ENCODE measurements around the gene CBY3. TPM values are rescaled to one million over a fixed set of nuclear protein-coding genes. Genes with fewer than 3 reads are reported as not detected.
A peak's percentile ranks its signal among the peaks of the same experiment; 100 is the strongest.

CBY3 gene
- under 1 TPM; 0.58 to 0.76 TPM for total RNA-seq
- polyA plus RNA-seq = under 1 TPM; 0.36 to 0.56 TPM

GRCh38 chr5:179680780-179681401 lies at the start of gene CBY3:
Gene CBY3 (minus strand): TSS chr5:179681034. CDS start chr5:179680918, 116 bp downstream.
- Mint-ChIP-seq H3K27me3 (no peaks in the 10 kb centered on the region), H3K4me3 (peak within 1 kb of the TSS; percentile 33 to 97 (median 68)), H3K27ac (peak within 1 kb of the TSS; percentile 44 to 97 (median 88)), H3K4me1 (peaks cover 21 to 50% (median 31%) of the 10 kb centered on the region in 4 donors), H3K9me3 (no peaks in the 10 kb centered on the region), H3K36me3 (peaks cover 0 to 13% of the 10 kb centered on the region in 2 donors)
- POLR2A ChIA-PET (ENCODE audit: partially characterized antibody) = interaction anchor here (0.6 to 2.4 kb wide), 5 partner anchors 16 to 114 kb away, joined by 3 to 10 read pairs (median 4); partner anchors contain the start of genes HNRNPH1 and MAML1
- Histone ChIP-seq H3K27me3 (ENCODE audit: insufficient read depth, low read length) (no peaks in the 10 kb centered on the region), H3K4me3 (ENCODE audit: low read length in 2 of 2) (no peak within 1 kb of the TSS), H3K27ac (ENCODE audit: low read depth, low read length) (no peak within 1 kb of the TSS), H3K4me1 (ENCODE audit: insufficient read depth, low read length) (peaks cover 28% of the 10 kb centered on the region), H3K9me3 (ENCODE audit: control insufficient read depth in 1 of 2, low read length in 2 of 2) (no peaks in the 10 kb centered on the region), H3K36me3 (ENCODE audit: insufficient read depth, low read length) (no peaks in the 10 kb centered on the region)
- intact Hi-C loops (cut with micrococcal nuclease) = no loop called here
- CTCF ChIA-PET (ENCODE audit: partially characterized antibody) = interaction anchor here (1.0 to 1.7 kb wide), 3 partner anchors 10 to 51 kb away, joined by 3 to 7 read pairs (median 3); partner anchors contain the start of gene MAML1
- DNase-seq = no peak

- no peak overlapping the region for H3K27ac ChIP-seq (ENCODE audit: low read depth, low read length)
- no peaks in the 10 kb centered on the region for H3K9me3 ChIP-seq (ENCODE audit: control insufficient read depth in 1 of 2, low read length in 2 of 2)
- Mint-ChIP-seq H3K27ac (peak overlapping the region in 5 of 7 donors; percentile 7 to 76 (median 31)), H3K4me3 (no peak overlapping the region), H3K4me1 (peaks cover 16 to 39% (median 22%) of the 10 kb centered on the region in 4 donors), H3K36me3 (peaks cover 29 to 56% of the 10 kb centered on the region in 2 donors), H3K9me3 (no peaks in the 10 kb centered on the region), H3K27me3 (no peaks in the 10 kb centered on the region)
- ChIA-PET CTCF (ENCODE audit: partially characterized antibody) (interaction anchor here (1.0 to 1.8 kb wide), 3 partner anchors 9 to 51 kb away, joined by 5 to 6 read pairs (median 5); no protein-coding TSS in a partner anchor), POLR2A (ENCODE audit: partially characterized antibody) (interaction anchor here (4.0 to 6.7 kb wide), 2 partner anchors 31 to 108 kb away, joined by 51 to 71 read pairs; partner anchors contain the start of genes CANX and HNRNPH1)
- intact Hi-C loops (cut with micrococcal nuclease) = loop anchor here (10.0 kb wide), 2 partner anchors 106 to 176 kb away; partner anchors contain the start of genes HNRNPH1 and RUFY1
- DNase-seq = no peak
- H3K4me1 ChIP-seq (ENCODE audit: insufficient read depth, low read length) = peaks cover 24% of the 10 kb centered on the region
- H3K27me3 ChIP-seq (ENCODE audit: insufficient read depth, low read length) = no peaks in the 10 kb centered on the region
- H3K4me3 ChIP-seq (ENCODE audit: low read length in 2 of 2) = no peak overlapping the region
- H3K36me3 ChIP-seq (ENCODE audit: insufficient read depth, low read length) = peaks cover 32% of the 10 kb centered on the region
These were observed 49.5 kb upstream of the CBY3 start for GRCh38 chr5:179730356-179730755.

- Mint-ChIP-seq H3K4me3 (no peak overlapping the region), H3K27ac (peak overlapping the region in 4 of 7 donors; percentile 25 to 76 (median 46)), H3K9me3 (no peaks in the 10 kb centered on the region), H3K27me3 (no peaks in the 10 kb centered on the region), H3K36me3 (peaks cover 29 to 56% of the 10 kb centered on the region in 2 donors), H3K4me1 (peaks cover 14 to 36% (median 17%) of the 10 kb centered on the region in 4 donors)
- H3K4me3 ChIP-seq (ENCODE audit: low read length in 2 of 2) = no peak overlapping the region
- no peak for DNase-seq
- intact Hi-C loops (cut with micrococcal nuclease) = loop anchor here (10.0 kb wide), 2 partner anchors 105 to 175 kb away; partner anchors contain the start of genes HNRNPH1 and RUFY1
- no peaks in the 10 kb centered on the region for H3K27me3 ChIP-seq (ENCODE audit: insufficient read depth, low read length)
- H3K4me1 ChIP-seq (ENCODE audit: insufficient read depth, low read length) = peaks cover 19% of the 10 kb centered on the region
- no peak overlapping the region for H3K27ac ChIP-seq (ENCODE audit: low read depth, low read length)
- CTCF ChIA-PET (ENCODE audit: partially characterized antibody) = interaction anchor here (1.0 to 1.8 kb wide), 3 partner anchors 10 to 51 kb away, joined by 5 to 6 read pairs (median 5); no protein-coding TSS in a partner anchor
- POLR2A ChIA-PET (ENCODE audit: partially characterized antibody) = interaction anchor here (1.1 to 6.7 kb wide), 3 partner anchors 17 to 107 kb away, joined by 3 to 71 read pairs (median 51); partner anchors contain the start of genes CANX and HNRNPH1
- H3K36me3 ChIP-seq (ENCODE audit: insufficient read depth, low read length) = peaks cover 37% of the 10 kb centered on the region
- no peaks in the 10 kb centered on the region for H3K9me3 ChIP-seq (ENCODE audit: control insufficient read depth in 1 of 2, low read length in 2 of 2)
These were observed 48.9 kb upstream of the CBY3 start for GRCh38 chr5:179729727-179730126.

GRCh38 chr5:179729303-179729702 lies 48.5 kb upstream of the CBY3 start:
- H3K27me3 ChIP-seq (ENCODE audit: insufficient read depth, low read length) = no peaks in the 10 kb centered on the region
- Mint-ChIP-seq H3K9me3 (no peaks in the 10 kb centered on the region), H3K27ac (peak overlapping the region in 2 of 7 donors; percentile 25), H3K4me1 (peaks cover 12 to 32% (median 14%) of the 10 kb centered on the region in 4 donors), H3K4me3 (no peak overlapping the region), H3K27me3 (no peaks in the 10 kb centered on the region), H3K36me3 (peaks cover 33 to 56% of the 10 kb centered on the region in 2 donors)
- H3K9me3 ChIP-seq (ENCODE audit: control insufficient read depth in 1 of 2, low read length in 2 of 2) = no peaks in the 10 kb centered on the region
- H3K4me1 ChIP-seq (ENCODE audit: insufficient read depth, low read length) = peaks cover 15% of the 10 kb centered on the region
- no peak overlapping the region for H3K27ac ChIP-seq (ENCODE audit: low read depth, low read length)
- DNase-seq = no peak
- peaks cover 41% of the 10 kb centered on the region for H3K36me3 ChIP-seq (ENCODE audit: insufficient read depth, low read length)
- intact Hi-C loops (cut with micrococcal nuclease) = no loop called here
- ChIA-PET POLR2A (ENCODE audit: partially characterized antibody) (interaction anchor here (1.1 to 6.7 kb wide), 2 partner anchors 16 to 30 kb away, joined by 3 to 71 read pairs; partner anchors contain the start of gene CANX), CTCF (ENCODE audit: partially characterized antibody) (interaction anchor here (1.8 kb wide), 1 partner anchor 34 kb away, joined by 5 read pairs; no protein-coding TSS in a partner anchor)
- no peak overlapping the region for H3K4me3 ChIP-seq (ENCODE audit: low read length in 2 of 2)

- H3K9me3 Mint-ChIP-seq = no peaks in the 10 kb centered on the region
- H3K36me3 Mint-ChIP-seq = peaks cover 52 to 69% of the 10 kb centered on the region in 2 donors
These were observed 46.3 kb upstream of the CBY3 start for GRCh38 chr5:179727106-179727505.

GRCh38 chr5:179724163-179724562 lies 43.3 kb upstream of the CBY3 start:
- no peak for DNase-seq
- intact Hi-C loops (cut with micrococcal nuclease) = no loop called here
- Histone ChIP-seq H3K4me1 (ENCODE audit: insufficient read depth, low read length) (no peaks in the 10 kb centered on the region), H3K27me3 (ENCODE audit: insufficient read depth, low read length) (no peaks in the 10 kb centered on the region), H3K9me3 (ENCODE audit: control insufficient read depth in 1 of 2, low read length in 2 of 2) (no peaks in the 10 kb centered on the region), H3K27ac (ENCODE audit: low read depth, low read length) (no peak overlapping the region), H3K36me3 (ENCODE audit: insufficient read depth, low read length) (peaks cover 65% of the 10 kb centered on the region), H3K4me3 (ENCODE audit: low read length in 2 of 2) (no peak overlapping the region)
- ChIA-PET POLR2A (ENCODE audit: partially characterized antibody) (interaction anchor here (1.2 kb wide), 1 partner anchor 8 kb away, joined by 3 read pairs; the partner anchor contains the start of gene MAML1), CTCF (ENCODE audit: partially characterized antibody) (no interaction called here)
- Mint-ChIP-seq H3K27me3 (no peaks in the 10 kb centered on the region), H3K9me3 (no peaks in the 10 kb centered on the region), H3K36me3 (peaks cover 58 to 70% of the 10 kb centered on the region in 2 donors), H3K4me3 (no peak overlapping the region), H3K4me1 (peaks cover 0 to 10% (median 4%) of the 10 kb centered on the region in 4 donors), H3K27ac (peak overlapping the region in 2 of 7 donors; percentile 33 to 52)

More at GRCh38 chr5:179727106-179727505, 46.3 kb upstream of the CBY3 start:
- Mint-ChIP-seq H3K4me3 (no peak overlapping the region), H3K4me1 (peaks cover 7 to 17% (median 12%) of the 10 kb centered on the region in 4 donors), H3K27me3 (no peaks in the 10 kb centered on the region), H3K27ac (peak overlapping the region in 3 of 7 donors; percentile 23 to 72 (median 66))
- no peak for DNase-seq
- no peak overlapping the region for H3K4me3 ChIP-seq (ENCODE audit: low read length in 2 of 2)
- peaks cover 63% of the 10 kb centered on the region for H3K36me3 ChIP-seq (ENCODE audit: insufficient read depth, low read length)
- H3K27me3 ChIP-seq (ENCODE audit: insufficient read depth, low read length) = no peaks in the 10 kb centered on the region
- H3K4me1 ChIP-seq (ENCODE audit: insufficient read depth, low read length) = peaks cover 7% of the 10 kb centered on the region
- ChIA-PET CTCF (ENCODE audit: partially characterized antibody) (interaction anchor here (1.0 kb wide), 1 partner anchor 46 kb away, joined by 3 read pairs; the partner anchor contains the start of gene CBY3), POLR2A (ENCODE audit: partially characterized antibody) (no interaction called here)
- intact Hi-C loops (cut with micrococcal nuclease) = no loop called here
- no peak overlapping the region for H3K27ac ChIP-seq (ENCODE audit: low read depth, low read length)
- no peaks in the 10 kb centered on the region for H3K9me3 ChIP-seq (ENCODE audit: control insufficient read depth in 1 of 2, low read length in 2 of 2)

GRCh38 chr5:179720222-179720621 lies 39.4 kb upstream of the CBY3 start:
- Mint-ChIP-seq H3K4me1 (peaks cover 8 to 13% (median 10%) of the 10 kb centered on the region in 4 donors), H3K27me3 (no peaks in the 10 kb centered on the region), H3K36me3 (peaks cover 54 to 77% of the 10 kb centered on the region in 2 donors), H3K9me3 (no peaks in the 10 kb centered on the region), H3K4me3 (no peak overlapping the region), H3K27ac (peak overlapping the region in 4 of 7 donors; percentile 17 to 78 (median 47))
- Histone ChIP-seq H3K36me3 (ENCODE audit: insufficient read depth, low read length) (peaks cover 62% of the 10 kb centered on the region), H3K27ac (ENCODE audit: low read depth, low read length) (no peak overlapping the region), H3K4me3 (ENCODE audit: low read length in 2 of 2) (no peak overlapping the region), H3K4me1 (ENCODE audit: insufficient read depth, low read length) (no peaks in the 10 kb centered on the region), H3K27me3 (ENCODE audit: insufficient read depth, low read length) (no peaks in the 10 kb centered on the region), H3K9me3 (ENCODE audit: control insufficient read depth in 1 of 2, low read length in 2 of 2) (no peaks in the 10 kb centered on the region)
- CTCF ChIA-PET (ENCODE audit: partially characterized antibody) = no interaction called here
- no peak for DNase-seq
- POLR2A ChIA-PET (ENCODE audit: partially characterized antibody) = interaction anchor here (1.5 to 1.8 kb wide), 2 partner anchors 12 to 21 kb away, joined by 4 to 5 read pairs; no protein-coding TSS in a partner anchor
- intact Hi-C loops (cut with micrococcal nuclease) = no loop called here

Data from CD4-positive, alpha-beta memory T cell (primary cell).